Activated T-cell treated with anti-CD3 and anti-CD28 coated beads, Interleukin-2, amount 50 U/mL, for 24 hours (primary cell): ENCODE results near the gene TOM1L2.
A peak's percentile ranks its signal among the peaks of the same experiment; 100 is the strongest.

Experiments used
- DNase-seq: peaks from one replicate; pipeline ENCODE4 v3.0.0-alpha.2; 2020
- H3K27ac Mint-ChIP-seq: 2 replicates; pipeline ENCODE4 v1.8.0; 2020; ENCODE audit warnings: mild to moderate bottlenecking, mixed read lengths
- H3K27me3 Mint-ChIP-seq: 2 replicates; pipeline ENCODE4 v1.8.0; 2020; ENCODE audit warnings: mixed read lengths
- H3K36me3 Mint-ChIP-seq: 2 replicates; pipeline ENCODE4 v1.8.0; 2020; ENCODE audit warnings: low read depth, mixed read lengths
- H3K4me1 Mint-ChIP-seq: 2 replicates; pipeline ENCODE4 v1.8.0; 2020; ENCODE audit warnings: low read depth, mixed read lengths
- H3K4me3 Mint-ChIP-seq: 2 replicates; pipeline ENCODE4 v1.8.0; 2020; ENCODE audit warnings: mild to moderate bottlenecking, moderate library complexity, mixed read lengths
- H3K9me3 Mint-ChIP-seq: 2 replicates; pipeline ENCODE4 v1.8.0; 2020; ENCODE audit warnings: mixed read lengths

The TOM1L2 gene

GRCh38 chr17:17870247-17870646, 102.0 kb downstream of the TOM1L2 start:
- no peaks in the 10 kb centered on the region for H3K9me3 Mint-ChIP-seq
- peaks cover 9% of the 10 kb centered on the region for H3K36me3 Mint-ChIP-seq
- no peak for DNase-seq
- no peaks in the 10 kb centered on the region for H3K27me3 Mint-ChIP-seq
- no peak overlapping the region for H3K4me3 Mint-ChIP-seq
- no peak overlapping the region for H3K27ac Mint-ChIP-seq
- no peaks in the 10 kb centered on the region for H3K4me1 Mint-ChIP-seq

DNA sequence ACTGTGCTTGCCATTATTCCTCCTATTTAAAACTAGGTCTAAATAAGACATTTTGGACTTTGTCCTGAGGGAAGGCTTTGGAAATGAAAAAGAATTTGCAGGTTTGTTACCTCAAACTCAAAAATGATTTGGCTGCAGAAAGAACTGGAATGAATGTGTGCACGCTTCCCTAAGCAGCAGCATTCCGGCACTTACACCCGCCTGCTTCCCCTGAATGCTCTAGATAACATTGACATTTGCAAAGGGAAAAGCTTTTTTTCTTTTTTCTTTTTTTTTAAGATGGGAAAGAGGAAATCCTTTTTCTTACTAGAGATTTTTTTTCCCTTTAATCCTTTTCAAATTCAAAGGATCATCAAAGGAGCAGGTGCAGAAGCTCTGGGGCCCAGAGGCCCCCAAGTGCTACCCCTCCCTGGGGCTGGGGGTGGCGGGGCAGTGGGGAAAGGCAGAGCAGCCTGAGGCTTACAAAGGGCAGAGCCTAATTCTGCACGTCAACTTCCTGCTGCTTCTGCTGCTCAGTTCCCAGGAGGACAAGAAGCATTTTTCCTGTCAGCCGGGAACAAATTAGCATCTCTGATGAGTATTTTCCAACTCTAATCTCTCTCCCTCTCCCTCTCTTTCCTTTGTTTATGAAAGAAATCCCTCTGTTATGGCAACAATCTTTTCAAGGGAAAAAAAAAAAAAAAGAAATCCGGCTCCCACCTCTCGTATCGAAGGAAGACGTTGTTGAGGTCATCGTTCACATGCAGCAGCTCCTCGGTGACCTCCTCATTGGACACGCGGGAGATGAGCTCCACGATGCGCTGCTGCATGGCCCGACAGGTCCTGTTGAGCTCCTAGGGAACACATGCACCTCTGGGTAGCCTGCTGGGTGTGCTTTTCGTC, 103.3 kb downstream of the TOM1L2 start:
- Mint-ChIP-seq H3K9me3 (no peaks in the 10 kb centered on the region), H3K36me3 (peaks cover 9% of the 10 kb centered on the region), H3K4me1 (peaks cover 5% of the 10 kb centered on the region), H3K27me3 (no peaks in the 10 kb centered on the region), H3K27ac (no peak overlapping the region), H3K4me3 (no peak overlapping the region)
- no peak for DNase-seq

- no peaks in the 10 kb centered on the region for H3K9me3 Mint-ChIP-seq
- no peaks in the 10 kb centered on the region for H3K27me3 Mint-ChIP-seq
- DNase-seq: no peak
- peaks cover 22% of the 10 kb centered on the region for H3K4me1 Mint-ChIP-seq
- H3K36me3 Mint-ChIP-seq: peaks cover 9% of the 10 kb centered on the region
- H3K27ac Mint-ChIP-seq: no peak overlapping the region
- no peak overlapping the region for H3K4me3 Mint-ChIP-seq
Observed at GRCh38 chr17:17866897-17867296, 105.3 kb downstream of the TOM1L2 start.

DNA sequence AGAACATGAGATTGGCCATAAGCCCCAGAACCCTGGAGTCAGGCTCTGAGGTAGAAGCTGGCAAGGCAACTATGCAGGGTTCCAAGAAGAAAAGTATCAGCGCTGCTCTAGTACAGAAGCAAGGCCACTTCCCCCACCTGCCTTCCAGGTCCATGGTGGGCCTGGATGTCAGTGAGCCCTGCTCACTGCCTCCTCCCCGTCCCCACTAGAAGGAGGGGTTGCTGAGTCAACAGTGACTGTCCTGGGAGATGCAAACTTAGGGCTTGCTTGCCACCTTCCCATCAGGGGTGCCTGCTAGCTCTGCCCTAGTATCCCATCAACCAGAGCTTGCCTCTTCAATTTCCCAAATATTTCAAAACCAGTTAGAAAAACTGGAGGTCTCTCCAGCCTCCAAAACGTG, 105.8 kb downstream of the TOM1L2 start:
- Mint-ChIP-seq H3K27me3 (no peaks in the 10 kb centered on the region), H3K36me3 (peaks cover 9% of the 10 kb centered on the region), H3K27ac (no peak overlapping the region), H3K9me3 (no peaks in the 10 kb centered on the region), H3K4me1 (peaks cover 22% of the 10 kb centered on the region), H3K4me3 (no peak overlapping the region)
- DNase-seq: no peak

GRCh38 chr17:17865035-17865434, 107.2 kb downstream of the TOM1L2 start:
- H3K9me3 Mint-ChIP-seq: no peaks in the 10 kb centered on the region
- no peak overlapping the region for H3K4me3 Mint-ChIP-seq
- H3K36me3 Mint-ChIP-seq: peaks cover 9% of the 10 kb centered on the region
- no peak for DNase-seq
- H3K4me1 Mint-ChIP-seq: peaks cover 27% of the 10 kb centered on the region
- no peaks in the 10 kb centered on the region for H3K27me3 Mint-ChIP-seq
- H3K27ac Mint-ChIP-seq: no peak overlapping the region

- H3K4me1 Mint-ChIP-seq: peaks cover 44% of the 10 kb centered on the region
- no peak for DNase-seq
- no peaks in the 10 kb centered on the region for H3K36me3 Mint-ChIP-seq
- H3K4me3 Mint-ChIP-seq: no peak overlapping the region
- H3K9me3 Mint-ChIP-seq: no peaks in the 10 kb centered on the region
- no peaks in the 10 kb centered on the region for H3K27me3 Mint-ChIP-seq
- H3K27ac Mint-ChIP-seq: no peak overlapping the region
Observed at GRCh38 chr17:17860766-17861107, 111.5 kb downstream of the TOM1L2 start.

- Mint-ChIP-seq H3K36me3 (no peaks in the 10 kb centered on the region), H3K27ac (no peak overlapping the region), H3K27me3 (no peaks in the 10 kb centered on the region), H3K4me1 (peaks cover 50% of the 10 kb centered on the region), H3K4me3 (no peak overlapping the region), H3K9me3 (no peaks in the 10 kb centered on the region)
- peak; percentile 82 for DNase-seq
Observed at GRCh38 chr17:17859909-17860765, 112.1 kb downstream of the TOM1L2 start.

DNA sequence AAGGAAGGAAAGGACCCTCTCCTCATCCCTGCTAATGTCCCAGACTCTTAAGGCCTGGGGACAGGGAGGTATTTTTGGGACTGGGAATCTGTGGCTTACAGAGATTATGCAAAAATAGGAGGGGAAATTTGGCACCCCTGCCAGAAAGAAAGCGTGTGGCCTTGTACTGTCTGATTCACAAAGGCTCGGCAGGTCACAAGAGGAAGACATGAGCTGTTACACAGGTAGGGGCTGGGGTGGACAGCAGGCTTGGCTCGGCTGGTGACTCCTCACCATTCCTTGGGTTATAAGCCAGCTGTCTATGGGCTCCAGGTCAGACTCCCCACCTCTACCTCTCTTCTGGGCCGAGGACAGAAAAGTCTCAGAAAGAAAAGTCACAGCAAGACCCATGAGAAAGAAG, 114.7 kb downstream of the TOM1L2 start:
- no peaks in the 10 kb centered on the region for H3K27me3 Mint-ChIP-seq
- H3K36me3 Mint-ChIP-seq: peaks cover 2% of the 10 kb centered on the region
- peaks cover 54% of the 10 kb centered on the region for H3K4me1 Mint-ChIP-seq
- DNase-seq: no peak
- no peaks in the 10 kb centered on the region for H3K9me3 Mint-ChIP-seq
- H3K4me3 Mint-ChIP-seq: no peak overlapping the region
- H3K27ac Mint-ChIP-seq: no peak overlapping the region

DNA sequence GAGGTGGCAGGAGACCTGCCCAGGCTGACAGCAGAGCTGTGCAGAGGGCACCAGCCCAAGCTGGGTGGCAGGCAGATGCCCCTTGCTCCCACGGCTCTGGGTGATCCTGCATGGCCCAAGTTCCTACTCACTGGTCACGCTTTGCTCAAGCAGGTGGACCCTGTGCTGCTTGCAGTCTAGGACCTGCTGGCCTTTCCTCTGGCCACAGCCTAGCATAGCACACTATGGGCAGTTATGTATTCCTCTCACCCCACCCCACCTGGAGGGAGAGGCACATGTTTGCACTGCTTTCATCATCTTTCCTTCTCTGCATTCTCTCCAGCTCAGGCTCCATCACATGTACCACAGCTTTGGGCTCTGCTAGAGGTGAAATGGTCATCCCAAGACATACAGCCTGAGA, 115.8 kb downstream of the TOM1L2 start:
- Mint-ChIP-seq H3K4me3 (no peak overlapping the region), H3K4me1 (peaks cover 62% of the 10 kb centered on the region), H3K27ac (no peak overlapping the region)

DNA sequence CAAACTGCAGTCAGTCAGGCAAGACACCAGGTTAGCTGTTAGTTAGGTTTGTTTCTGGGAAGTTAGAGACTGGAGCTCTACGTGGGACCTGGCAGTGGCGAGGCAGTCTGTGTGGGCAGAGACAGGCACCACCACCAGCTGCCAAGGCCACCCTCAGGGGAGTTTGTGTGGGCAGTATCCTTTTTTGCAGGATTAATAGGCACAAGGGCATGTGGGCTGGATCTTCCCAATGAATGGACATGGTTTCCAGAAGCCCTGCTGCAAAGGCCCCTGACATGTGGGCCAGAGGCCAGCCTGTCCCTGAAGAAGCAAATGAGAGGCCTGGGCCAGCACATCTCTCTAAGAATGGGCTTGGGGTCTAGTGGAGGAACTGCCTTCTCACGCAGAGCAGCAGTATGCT, 116.2 kb downstream of the TOM1L2 start:
- Mint-ChIP-seq H3K27ac (no peak overlapping the region), H3K9me3 (no peaks in the 10 kb centered on the region), H3K4me3 (no peak overlapping the region), H3K4me1 (peaks cover 66% of the 10 kb centered on the region), H3K27me3 (no peaks in the 10 kb centered on the region), H3K36me3 (peaks cover 5% of the 10 kb centered on the region)
- DNase-seq: no peak

More for the DNA sequence above, 115.8 kb downstream of the TOM1L2 start:
- DNase-seq: no peak
- peaks cover 5% of the 10 kb centered on the region for H3K36me3 Mint-ChIP-seq
- H3K9me3 Mint-ChIP-seq: no peaks in the 10 kb centered on the region
- H3K27me3 Mint-ChIP-seq: no peaks in the 10 kb centered on the region

- H3K4me3 Mint-ChIP-seq: peak overlapping the region; percentile 68
- H3K27ac Mint-ChIP-seq: peak overlapping the region; percentile 97
- peak; percentile 52 for DNase-seq
- no peaks in the 10 kb centered on the region for H3K27me3 Mint-ChIP-seq
- H3K36me3 Mint-ChIP-seq: peaks cover 5% of the 10 kb centered on the region
- H3K9me3 Mint-ChIP-seq: no peaks in the 10 kb centered on the region
- H3K4me1 Mint-ChIP-seq: peaks cover 78% of the 10 kb centered on the region
Observed at GRCh38 chr17:17853811-17854447, 118.3 kb downstream of the TOM1L2 start.

GRCh38 chr17:17852930-17853329, 119.3 kb downstream of the TOM1L2 start:
- DNase-seq: no peak
- H3K4me1 Mint-ChIP-seq: peaks cover 88% of the 10 kb centered on the region
- H3K36me3 Mint-ChIP-seq: peaks cover 5% of the 10 kb centered on the region
- no peaks in the 10 kb centered on the region for H3K27me3 Mint-ChIP-seq
- H3K27ac Mint-ChIP-seq: peak overlapping the region; percentile 97
- H3K9me3 Mint-ChIP-seq: no peaks in the 10 kb centered on the region
- peak overlapping the region; percentile 62 for H3K4me3 Mint-ChIP-seq

DNA sequence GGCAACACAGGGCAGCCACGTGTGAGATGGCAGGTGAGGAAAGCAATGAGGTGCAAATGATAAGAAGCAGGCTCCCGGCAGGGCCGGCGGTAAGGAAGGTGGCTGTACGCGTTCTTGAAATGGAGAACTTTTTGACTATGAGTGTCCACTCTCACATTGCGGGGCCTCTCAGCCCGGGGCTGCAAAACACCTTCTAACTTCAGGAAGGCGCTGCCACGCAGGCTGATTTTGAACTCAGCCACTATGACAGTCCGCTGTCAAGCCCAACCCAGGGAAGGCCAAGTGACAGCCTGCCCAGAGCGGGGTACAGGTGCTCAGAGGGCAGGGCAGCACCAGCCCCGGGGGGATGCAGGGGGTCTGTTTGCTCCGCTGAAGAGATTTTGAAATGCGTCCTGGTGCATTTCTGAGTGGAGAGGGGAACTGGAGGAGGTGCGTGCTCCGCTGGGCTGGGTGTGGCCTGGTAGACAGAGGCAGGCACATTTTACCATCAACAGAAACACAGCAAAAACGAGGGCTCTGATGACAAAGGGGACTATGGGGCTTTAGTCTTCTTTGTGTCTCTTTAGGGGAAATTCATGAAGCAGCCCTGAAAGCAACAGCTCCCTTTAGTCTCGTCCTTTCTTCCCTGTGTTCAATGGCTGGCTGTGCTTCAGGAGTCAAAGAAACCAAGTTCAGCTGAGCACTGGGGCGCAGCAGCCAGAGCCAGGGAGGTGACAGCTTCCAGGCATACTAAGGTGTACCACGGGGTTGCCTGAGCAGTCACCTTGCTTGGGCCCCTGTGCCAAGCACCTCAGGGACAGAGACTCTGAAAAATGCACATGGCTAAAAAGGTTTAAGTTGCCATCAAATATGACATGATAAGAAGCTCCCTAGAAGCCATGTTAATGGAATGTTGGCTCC, 120.8 kb downstream of the TOM1L2 start:
- Mint-ChIP-seq H3K36me3 (peaks cover 11% of the 10 kb centered on the region), H3K4me3 (peak overlapping the region; percentile 45), H3K9me3 (no peaks in the 10 kb centered on the region), H3K27me3 (no peaks in the 10 kb centered on the region), H3K27ac (peak overlapping the region; percentile 96), H3K4me1 (peaks cover 94% of the 10 kb centered on the region)
- no peak for DNase-seq
